ENCODE data around the gene UST.

UST gene

DNA sequence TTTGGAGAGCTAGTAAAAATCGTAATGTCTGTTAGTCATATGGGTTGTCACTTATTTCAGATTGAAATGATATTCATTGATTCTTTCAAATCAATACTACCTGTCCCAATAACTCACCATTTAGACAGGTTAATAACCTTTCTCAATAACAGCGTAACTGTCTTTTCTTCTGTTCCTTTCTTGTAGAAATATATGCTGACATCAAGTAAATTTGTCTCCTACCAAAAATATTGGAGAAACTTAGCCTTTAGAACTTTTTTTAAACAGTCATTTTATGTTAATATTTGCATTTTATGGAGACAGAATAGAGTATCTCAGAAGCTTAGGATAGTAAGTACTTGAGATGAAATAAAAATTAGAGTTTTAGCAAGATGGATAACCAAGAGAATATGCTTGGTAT is 278.2 kb downstream of the UST start:
- DNase-seq (ENCODE audit: low read depth): no peak
- no peak overlapping the region for H3K4me3 ChIP-seq (ENCODE audit: low read depth, low read length)
- TF ChIP-seq, protein P1, sequence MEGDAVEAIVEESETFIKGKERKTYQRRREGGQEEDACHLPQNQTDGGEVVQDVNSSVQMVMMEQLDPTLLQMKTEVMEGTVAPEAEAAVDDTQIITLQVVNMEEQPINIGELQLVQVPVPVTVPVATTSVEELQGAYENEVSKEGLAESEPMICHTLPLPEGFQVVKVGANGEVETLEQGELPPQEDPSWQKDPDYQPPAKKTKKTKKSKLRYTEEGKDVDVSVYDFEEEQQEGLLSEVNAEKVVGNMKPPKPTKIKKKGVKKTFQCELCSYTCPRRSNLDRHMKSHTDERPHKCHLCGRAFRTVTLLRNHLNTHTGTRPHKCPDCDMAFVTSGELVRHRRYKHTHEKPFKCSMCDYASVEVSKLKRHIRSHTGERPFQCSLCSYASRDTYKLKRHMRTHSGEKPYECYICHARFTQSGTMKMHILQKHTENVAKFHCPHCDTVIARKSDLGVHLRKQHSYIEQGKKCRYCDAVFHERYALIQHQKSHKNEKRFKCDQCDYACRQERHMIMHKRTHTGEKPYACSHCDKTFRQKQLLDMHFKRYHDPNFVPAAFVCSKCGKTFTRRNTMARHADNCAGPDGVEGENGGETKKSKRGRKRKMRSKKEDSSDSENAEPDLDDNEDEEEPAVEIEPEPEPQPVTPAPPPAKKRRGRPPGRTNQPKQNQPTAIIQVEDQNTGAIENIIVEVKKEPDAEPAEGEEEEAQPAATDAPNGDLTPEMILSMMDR (conservative IDR thresholded peaks at IDR 0.05; ENCODE audit: low read depth, low read length): no peak

DNA sequence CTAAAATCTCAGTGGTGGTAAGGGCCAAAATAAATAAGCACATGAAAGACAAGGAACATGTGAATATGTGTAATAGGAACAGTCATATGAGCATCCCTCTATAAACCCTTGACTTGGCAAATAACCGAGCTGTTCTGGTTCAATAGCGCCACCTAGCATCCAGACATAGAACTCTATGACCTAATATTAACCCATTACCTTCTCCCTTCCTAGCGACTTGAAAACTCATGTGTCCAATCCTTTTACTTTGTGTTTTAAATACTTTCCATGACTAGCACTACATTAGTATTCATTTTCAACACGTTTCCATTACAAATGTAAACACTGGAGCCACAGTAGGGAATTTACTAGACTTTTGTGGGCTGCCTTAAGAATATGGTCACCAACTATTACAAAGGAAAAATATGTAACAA is 279.7 kb downstream of the UST start:
- peak; percentile 98 for DNase-seq (ENCODE audit: low read depth)
- TF ChIP-seq, protein P1 (conservative IDR thresholded peaks at IDR 0.05; ENCODE audit: low read depth, low read length): peak; percentile 80
- no peak overlapping the region for H3K4me3 ChIP-seq (ENCODE audit: low read depth, low read length)

DNA sequence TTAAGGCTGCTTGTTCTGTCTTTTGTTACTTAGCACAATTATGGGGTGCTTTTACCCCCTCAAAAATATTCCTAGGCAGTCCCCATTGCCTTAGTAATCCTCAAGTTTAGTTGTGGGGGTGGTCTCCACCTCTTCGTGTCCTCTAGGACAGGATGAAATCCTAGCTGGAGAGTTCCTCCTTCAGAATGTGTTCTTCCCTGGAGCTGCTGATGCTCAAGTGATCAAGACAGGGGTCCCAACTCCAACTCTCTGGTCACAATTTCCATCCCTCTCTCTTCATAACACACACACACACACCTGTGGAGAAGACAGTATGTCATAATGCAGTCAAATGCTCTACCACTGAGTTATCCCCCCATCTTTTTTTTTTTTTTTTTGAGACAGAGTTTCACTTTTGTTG is 280.7 kb downstream of the UST start:
- H3K4me3 ChIP-seq (ENCODE audit: low read depth, low read length): no peak overlapping the region
- TF ChIP-seq, protein P1 (conservative IDR thresholded peaks at IDR 0.05; ENCODE audit: low read depth, low read length): no peak
- DNase-seq (ENCODE audit: low read depth): no peak

DNA sequence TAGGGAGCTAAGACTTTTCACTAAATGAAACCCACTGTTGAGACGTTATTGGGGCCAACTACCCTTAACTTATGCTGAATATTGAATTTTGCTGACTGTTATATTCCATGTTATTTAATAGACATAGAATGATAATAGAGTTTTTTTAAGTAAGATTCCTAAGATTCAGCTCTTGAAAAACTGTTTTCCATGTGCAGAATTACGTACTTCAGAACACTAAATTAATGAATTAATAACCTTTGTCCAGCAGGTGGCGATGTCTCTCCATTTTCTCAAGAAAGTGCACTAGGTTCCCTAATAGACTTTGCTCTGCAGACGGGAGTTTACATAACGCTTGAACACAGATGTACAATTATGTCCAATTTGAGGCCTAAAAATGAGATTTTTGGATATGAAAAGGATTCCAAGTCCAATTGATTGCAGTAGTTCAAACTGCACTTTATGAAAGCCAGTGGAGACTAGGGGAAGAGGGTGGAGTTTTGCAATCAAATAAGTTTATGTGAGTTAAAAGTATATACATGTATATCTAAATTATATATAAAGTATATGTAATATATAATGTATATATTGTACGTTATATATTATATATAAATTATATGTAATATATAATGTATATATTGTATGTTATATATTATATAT is 282.1 kb downstream of the UST start:
- no peak overlapping the region for H3K4me3 ChIP-seq (ENCODE audit: low read depth, low read length)
- TF ChIP-seq, protein P1 (conservative IDR thresholded peaks at IDR 0.05; ENCODE audit: low read depth, low read length): peak; percentile 69
- peak; percentile 98 for DNase-seq (ENCODE audit: low read depth)

DNA sequence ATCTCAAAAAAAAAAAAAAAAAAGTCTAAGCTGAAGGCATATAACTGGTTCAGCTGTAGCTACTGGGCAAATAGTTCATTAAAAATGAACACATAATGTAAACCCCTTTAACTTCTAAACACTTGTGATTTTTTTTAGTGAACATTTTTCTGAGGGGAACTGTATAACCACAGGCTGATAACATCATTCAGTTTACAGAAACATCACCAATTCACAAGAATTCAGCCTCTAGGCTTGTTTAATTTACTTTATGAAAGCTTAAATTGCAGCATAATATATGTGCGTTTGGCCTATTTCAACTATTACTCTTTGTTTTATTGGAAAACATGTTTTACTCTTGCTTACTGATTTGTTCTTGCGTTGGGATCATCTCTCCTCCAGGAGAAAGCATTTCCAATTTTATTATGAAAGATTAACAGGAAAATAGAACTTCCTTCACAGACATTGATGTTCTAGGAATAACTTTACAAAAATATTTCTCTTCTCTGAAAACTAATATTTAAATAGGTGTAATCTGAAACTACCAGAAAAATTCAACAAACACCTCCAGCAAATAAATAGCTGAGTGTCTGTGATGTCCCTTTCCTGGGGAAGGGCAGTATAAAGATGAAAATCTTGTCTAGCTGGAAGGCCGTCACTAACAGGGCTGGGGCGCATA is 284.5 kb downstream of the UST start:
- TF ChIP-seq, protein P1 (conservative IDR thresholded peaks at IDR 0.05; ENCODE audit: low read depth, low read length): no peak
- no peak overlapping the region for H3K4me3 ChIP-seq (ENCODE audit: low read depth, low read length)

DNA sequence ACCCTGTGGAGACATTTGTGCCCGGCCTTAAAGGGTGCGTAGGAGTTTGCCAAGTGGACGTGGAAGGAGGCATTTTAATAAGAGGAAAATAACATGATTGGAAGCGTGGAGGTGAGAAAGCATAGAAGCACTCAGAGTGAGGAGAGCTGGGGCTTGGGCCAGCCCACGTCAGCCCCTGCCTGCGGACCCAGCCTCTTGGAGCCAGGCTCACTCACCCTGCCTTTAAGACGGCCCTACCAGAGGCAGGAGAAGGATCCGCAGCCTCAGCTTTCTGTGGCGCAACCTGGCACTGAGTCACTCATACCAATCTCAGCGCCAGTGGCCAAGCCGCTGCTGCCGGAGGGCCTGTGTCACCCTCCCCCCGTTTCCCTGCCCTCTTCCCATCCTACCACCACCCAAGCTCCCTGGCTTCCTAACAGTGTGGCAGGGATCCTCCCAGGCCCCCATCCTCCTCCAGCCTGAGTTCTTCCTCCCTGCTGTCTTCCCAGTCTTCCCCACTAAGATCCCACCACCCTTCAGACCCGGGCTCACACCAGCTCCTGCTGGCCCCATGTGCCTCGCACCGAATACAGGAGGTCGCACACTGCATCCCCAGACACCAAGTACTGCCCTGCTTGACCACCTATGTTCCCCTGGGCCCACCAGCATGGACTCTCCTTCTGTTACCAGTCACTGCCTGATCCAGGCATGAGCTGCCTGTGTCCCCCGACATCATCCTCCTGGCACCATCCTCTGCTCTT is 285.2 kb downstream of the UST start:
- peak; percentile 94 for DNase-seq (ENCODE audit: low read depth)
- H3K4me3 ChIP-seq (ENCODE audit: low read depth, low read length): peak overlapping the region; percentile 13
- TF ChIP-seq, protein P1 (conservative IDR thresholded peaks at IDR 0.05; ENCODE audit: low read depth, low read length): no peak

More for the DNA sequence above, 284.5 kb downstream of the UST start:
- DNase-seq (ENCODE audit: low read depth): peak; percentile 51
